Upper lobe of right lung (tissue), 1 donor: ENCODE data around the gene CD7. TPM values are rescaled to one million over a fixed set of nuclear protein-coding genes. Genes with fewer than 3 reads are reported as not detected.

Experiments used
- ATAC-seq: fragments of 200-7000 bp; cut with Tn5 transposase; one replicate; pipeline ENCODE4 v1.9.1; 2020; ENCODE audit warnings: mild to moderate bottlenecking, moderate library complexity
- DNase-seq: peaks from one replicate; pipeline ENCODE4 v3.0.0-alpha.2; 2020
- H3K27ac ChIP-seq: fragments of 200-600 bp; one replicate; pipeline ENCODE4 v1.8.0; 2022
- H3K27me3 ChIP-seq: fragments of 200-600 bp; one replicate; pipeline ENCODE4 v1.8.0; 2022; ENCODE audit warnings: mild to moderate bottlenecking
- H3K36me3 ChIP-seq: fragments of 200-600 bp; one replicate; pipeline ENCODE4 v1.8.0; 2022
- H3K4me1 ChIP-seq: fragments of 200-600 bp; one replicate; pipeline ENCODE4 v1.8.0; 2022
- H3K4me3 ChIP-seq: fragments of 200-600 bp; one replicate; pipeline ENCODE4 v1.8.0; 2022; ENCODE audit warnings: mild to moderate bottlenecking
- H3K9me3 ChIP-seq: fragments of 200-600 bp; one replicate; pipeline ENCODE4 v1.8.0; 2022
- CTCF ChIP-seq: fragments of 200-600 bp; IDR thresholded peaks from one replicate; pipeline ENCODE4 v1.8.0; 2022; ENCODE audit warnings: antibody characterized with exemption
- intact Hi-C: fragments of 100-400 bp; cut with DNase I; formaldehyde crosslinking; loops from one replicate; pipeline ENCODE4 v1.11.0; 2022
- total RNA-seq: library from RNA; stranded (reverse); fragmentation: NEBNext Ultra II Directional; extraction: Animal tissue kit (Norgen Biotek cat#: 25700); gene quantifications from one replicate; pipeline ENCODE4 v1.2.1, GENCODE V29; 2021
- donor health status: DM: no; HTN: yes; CAD: no; lungs with severe emphysema.

CD7 gene
- total RNA-seq, 1 donor from 2014 or later: 7.2 TPM

DNA sequence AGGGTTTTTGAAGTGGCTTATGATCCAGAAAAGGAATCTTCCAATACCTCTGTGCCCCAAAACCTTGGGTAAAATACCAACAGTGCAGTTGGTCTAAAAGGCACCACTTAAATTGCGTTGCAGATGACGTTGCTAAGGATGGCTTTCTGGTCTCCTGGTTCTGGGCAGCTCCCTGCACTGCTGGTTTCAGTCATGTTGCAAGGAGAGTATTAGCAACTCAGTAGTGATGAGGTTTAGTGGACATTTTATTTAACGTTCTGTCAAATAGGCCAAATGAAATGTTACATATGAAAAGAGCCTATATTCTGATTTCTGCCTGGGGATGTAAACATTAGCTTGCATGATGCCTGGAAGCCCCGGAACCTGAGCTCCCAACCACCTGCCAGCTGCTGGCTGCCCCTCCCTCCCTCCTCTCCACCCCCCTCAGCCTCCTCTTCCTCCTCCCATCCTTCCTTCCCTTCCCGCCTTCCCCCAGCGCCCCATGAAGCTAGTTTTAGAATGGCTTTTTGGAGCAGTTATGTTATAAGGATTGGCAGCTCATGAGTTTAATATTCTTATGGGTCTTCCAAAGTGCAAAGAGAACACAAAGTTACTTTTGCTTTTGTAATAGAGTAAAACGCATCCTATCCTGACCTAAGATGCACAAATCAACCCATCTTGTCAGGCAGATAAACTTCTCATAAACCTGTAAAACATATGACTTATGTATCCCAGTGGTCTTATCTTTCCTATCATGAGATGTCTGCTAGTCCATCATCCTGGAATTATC lies 20.7 kb downstream of the CD7 start:
- Histone ChIP-seq H3K36me3 (no peaks in the 10 kb centered on the region), H3K27ac (peak overlapping the region; percentile 96), H3K9me3 (no peaks in the 10 kb centered on the region), H3K27me3 (no peaks in the 10 kb centered on the region), H3K4me3 (peak overlapping the region; percentile 51), H3K4me1 (peaks cover 50% of the 10 kb centered on the region)
- ATAC-seq: no peak
- intact Hi-C loops: no loop called here
- DNase-seq: no peak
- TF ChIP-seq CTCF: no peak

- H3K27ac ChIP-seq: no peak overlapping the region
- H3K4me1 ChIP-seq: peaks cover 42% of the 10 kb centered on the region
- H3K9me3 ChIP-seq: no peaks in the 10 kb centered on the region
- intact Hi-C loops: no loop called here
- no peak overlapping the region for H3K4me3 ChIP-seq
- no peaks in the 10 kb centered on the region for H3K36me3 ChIP-seq
- no peak for TF ChIP-seq CTCF
- H3K27me3 ChIP-seq: no peaks in the 10 kb centered on the region
- no peak for DNase-seq
- ATAC-seq: no peak
These were observed 22.0 kb downstream of the CD7 start for GRCh38 chr17:82295472-82295814.

DNA sequence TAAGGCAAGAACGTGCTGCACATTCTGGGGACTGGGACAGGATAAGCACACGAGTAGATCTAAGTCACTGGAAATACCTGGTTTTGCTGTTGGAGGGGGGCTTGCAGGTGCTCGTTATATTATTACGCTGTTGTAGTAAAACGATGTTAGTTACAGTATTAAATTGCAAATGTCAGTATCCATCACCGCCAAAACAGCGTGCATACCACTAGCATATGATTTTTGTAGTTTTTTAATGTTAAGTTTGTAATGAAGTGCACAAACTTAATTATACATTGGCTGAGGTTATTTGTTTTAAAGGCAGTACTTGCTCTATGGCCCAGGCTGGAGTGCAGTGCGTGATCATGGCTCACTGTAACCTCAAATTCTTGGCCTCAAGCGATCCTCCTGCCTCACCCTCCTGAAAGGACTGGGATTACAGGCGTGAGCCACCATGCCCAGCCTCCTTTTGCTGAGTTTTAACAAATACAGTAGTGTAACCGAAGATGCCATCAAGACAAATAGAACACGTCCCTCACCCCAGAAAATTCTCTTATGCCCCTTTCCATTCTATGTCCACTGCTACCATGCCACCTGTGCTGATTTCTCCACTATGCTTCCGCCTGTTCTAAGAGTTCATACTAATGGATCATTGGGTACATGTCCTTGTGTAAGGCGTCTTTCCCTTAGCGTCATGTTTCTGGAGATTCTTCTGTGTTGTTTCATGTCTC lies 23.2 kb downstream of the CD7 start:
- Histone ChIP-seq H3K27me3 (no peaks in the 10 kb centered on the region), H3K36me3 (no peaks in the 10 kb centered on the region), H3K4me1 (peaks cover 42% of the 10 kb centered on the region), H3K9me3 (no peaks in the 10 kb centered on the region), H3K4me3 (no peak overlapping the region), H3K27ac (peak overlapping the region; percentile 66)
- no peak for TF ChIP-seq CTCF
- no peak for ATAC-seq
- intact Hi-C loops: no loop called here
- no peak for DNase-seq

DNA sequence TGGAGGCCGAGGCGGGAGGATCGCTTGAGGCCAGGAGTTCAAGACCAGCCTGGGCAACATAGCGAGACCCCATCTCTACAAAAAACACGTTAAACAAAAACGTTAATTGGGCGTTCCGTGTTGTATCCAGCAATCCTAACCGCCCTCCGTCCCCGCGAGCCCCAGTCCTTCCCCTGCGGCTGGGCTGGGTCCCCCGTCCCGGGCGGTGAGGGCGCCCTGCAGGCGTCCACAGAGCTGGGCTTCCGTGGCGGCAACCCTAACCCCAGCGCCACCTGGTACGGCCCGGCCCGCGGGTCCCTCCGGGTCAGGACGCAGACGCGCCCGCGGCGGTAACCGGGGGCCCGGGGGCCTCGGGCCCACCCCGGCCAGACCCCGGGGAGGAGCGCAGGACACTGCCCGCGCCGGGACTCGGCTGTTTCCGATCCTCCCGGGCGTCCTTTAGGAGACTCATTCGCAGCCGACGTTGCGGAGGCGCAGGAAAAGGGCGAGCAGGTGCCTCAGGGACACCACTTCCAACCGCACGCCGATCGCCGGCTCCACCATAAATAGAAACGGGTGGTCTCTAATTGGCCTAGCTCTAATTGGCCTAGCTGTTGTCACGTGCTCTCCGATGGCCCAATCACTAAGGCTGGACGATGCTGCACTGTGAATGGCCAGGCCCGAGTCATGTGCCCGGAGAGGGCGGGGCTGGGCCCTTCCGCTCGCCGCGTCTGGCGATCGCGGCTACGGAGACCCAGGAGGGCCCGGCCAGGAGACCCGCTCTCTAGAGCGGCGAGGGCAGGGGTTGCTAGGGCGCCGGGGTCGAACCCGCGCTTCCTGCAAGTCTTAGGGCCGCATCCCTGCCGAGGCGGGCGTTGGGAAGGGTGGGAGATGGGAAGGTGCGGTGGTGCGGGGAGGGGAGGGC lies 24.9 kb downstream of the CD7 start:
- H3K36me3 ChIP-seq: no peaks in the 10 kb centered on the region
- peak overlapping the region; percentile 98 for H3K4me3 ChIP-seq
- peaks cover 47% of the 10 kb centered on the region for H3K4me1 ChIP-seq
- no peaks in the 10 kb centered on the region for H3K9me3 ChIP-seq
- H3K27me3 ChIP-seq: no peaks in the 10 kb centered on the region
- DNase-seq: peak; percentile 97
- no peak for TF ChIP-seq CTCF
- peak overlapping the region; percentile 95 for H3K27ac ChIP-seq
- peak; percentile 91 for ATAC-seq
- intact Hi-C loops: no loop called here

GRCh38 chr17:82291582-82292250 lies 25.7 kb downstream of the CD7 start:
- peaks cover 45% of the 10 kb centered on the region for H3K4me1 ChIP-seq
- no peaks in the 10 kb centered on the region for H3K9me3 ChIP-seq
- peak overlapping the region; percentile 98 for H3K4me3 ChIP-seq
- H3K36me3 ChIP-seq: no peaks in the 10 kb centered on the region
- no peak for ATAC-seq
- no peaks in the 10 kb centered on the region for H3K27me3 ChIP-seq
- H3K27ac ChIP-seq: peak overlapping the region; percentile 95
- intact Hi-C loops: no loop called here
- TF ChIP-seq CTCF: no peak
- peak; percentile 60 for DNase-seq
